ENCODE data around the gene OBI1.

- TF ChIP-seq CTCF (IDR thresholded peaks at IDR 0.05; ENCODE audit: low read depth, low read length): no peak
- TF ChIP-seq POLR2A (IDR thresholded peaks at IDR 0.05; ENCODE audit: extremely low read depth, insufficient read length): no peak
- TF ChIP-seq MYC (IDR thresholded peaks at IDR 0.05; ENCODE audit: low read depth, low read length): no peak
Observed at GRCh38 chr13:78700121-78700910, 41.4 kb upstream of the OBI1 start.

Measured in NB4 (cell line).